ENCODE results near the gene MUC7.

MUC7 gene

DNA sequence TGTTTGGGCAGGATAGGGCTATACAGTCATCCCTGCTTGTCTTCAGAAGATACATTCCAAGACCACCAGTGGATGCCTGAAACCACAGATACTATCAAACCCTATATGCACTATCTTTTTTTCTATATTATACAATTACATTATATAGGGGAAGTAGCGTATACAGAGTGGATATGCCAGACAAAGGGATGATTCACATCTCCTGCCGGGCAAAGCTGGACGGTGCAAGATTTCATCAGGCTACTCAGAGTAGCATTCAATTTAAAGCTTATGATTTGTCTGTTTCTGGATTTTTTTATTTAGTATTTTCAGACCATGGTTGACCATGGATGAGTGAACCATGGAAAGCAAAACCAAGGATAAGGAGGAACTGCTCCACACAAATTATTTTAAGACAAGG lies 39.4 kb downstream of the MUC7 start:
- H3K4me3 ChIP-seq (ENCODE audit: low read length) = no peak overlapping the region
- TF ChIP-seq ZNF274 (IDR thresholded peaks at IDR 0.05; ENCODE audit: low read depth, low read length) = no peak

DNA sequence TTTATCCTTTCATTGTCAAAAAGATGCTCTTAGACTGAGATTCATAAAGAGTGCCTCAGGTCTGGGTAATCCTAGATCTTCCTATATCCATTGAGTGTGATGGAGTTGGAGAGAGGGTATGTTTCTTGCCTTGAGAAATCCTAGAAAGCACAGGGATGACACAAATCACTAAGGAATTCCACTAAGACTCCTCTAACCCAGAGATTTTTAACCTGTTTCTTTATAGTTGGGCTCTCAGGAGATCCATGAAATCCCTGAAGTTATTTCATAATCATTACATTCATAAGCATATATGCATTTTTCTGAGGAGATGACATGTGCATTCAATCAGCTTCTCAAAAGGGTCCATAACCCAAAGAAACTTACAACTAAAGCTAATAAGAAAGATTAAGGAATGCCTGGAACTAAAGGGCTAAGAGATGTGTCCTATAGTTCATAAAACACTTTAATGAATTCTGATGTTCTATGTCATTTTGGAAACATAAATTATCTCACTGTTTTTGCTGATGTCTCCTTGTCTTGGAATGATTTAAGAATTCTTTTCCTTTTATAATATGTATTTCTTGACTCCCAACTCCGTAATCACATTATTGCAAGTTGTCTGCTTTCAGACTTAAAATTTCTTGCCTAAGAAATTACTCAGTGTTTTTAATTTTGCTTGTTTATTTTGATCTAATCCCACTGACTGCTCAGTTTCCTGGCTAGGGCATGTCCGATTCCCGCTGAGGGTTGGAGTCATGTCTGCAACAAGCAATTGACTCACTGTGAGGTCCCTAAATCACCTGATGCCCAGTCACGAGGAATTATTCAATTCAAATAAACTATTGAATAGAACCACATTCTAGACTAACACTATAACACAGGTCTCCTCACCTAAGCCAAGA lies 43.6 kb downstream of the MUC7 start:
- no peak for TF ChIP-seq ZNF274 (IDR thresholded peaks at IDR 0.05; ENCODE audit: low read depth, low read length)
- H3K4me3 ChIP-seq (ENCODE audit: low read length) = no peak overlapping the region

- no peak within 1 kb of the TSS for H3K4me3 ChIP-seq (ENCODE audit: low read length)
- no peak for TF ChIP-seq ZNF274 (IDR thresholded peaks at IDR 0.05; ENCODE audit: low read depth, low read length)
Observed at GRCh38 chr4:70518269-70518668, 46.3 kb downstream of the MUC7 start, which contains the start of gene AMTN. Gene AMTN, plus strand, starts transcription at chr4:70518569. Its CDS starts 209 bp downstream, at chr4:70518778.

DNA sequence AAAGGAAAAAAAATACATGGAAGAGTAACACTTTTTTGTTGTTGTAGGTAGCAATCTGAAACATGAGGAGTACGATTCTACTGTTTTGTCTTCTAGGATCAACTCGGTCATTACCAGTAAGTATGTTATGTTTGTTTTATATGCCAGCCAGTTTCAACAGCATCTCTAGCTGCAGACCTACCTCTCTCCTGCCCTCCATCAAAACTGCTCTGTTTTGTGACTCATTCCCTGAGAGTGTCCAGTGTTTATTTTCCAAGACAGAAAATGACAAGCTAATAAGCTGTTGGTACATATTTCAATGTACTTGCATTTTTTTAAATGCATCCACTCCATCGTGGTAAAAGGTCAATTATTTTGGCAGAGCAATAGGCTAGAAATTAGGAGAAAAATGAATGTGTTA lies 46.7 kb downstream of the MUC7 start:
- TF ChIP-seq ZNF274 (IDR thresholded peaks at IDR 0.05; ENCODE audit: low read depth, low read length) = no peak

GRCh38 chr4:70522626-70523025 lies 50.6 kb downstream of the MUC7 start:
- H3K4me3 ChIP-seq (ENCODE audit: low read length) = no peak overlapping the region
- TF ChIP-seq ZNF274 (IDR thresholded peaks at IDR 0.05; ENCODE audit: low read depth, low read length) = no peak

More for the DNA sequence above, 46.7 kb downstream of the MUC7 start:
- no peak overlapping the region for H3K4me3 ChIP-seq (ENCODE audit: low read length)

- H3K4me3 ChIP-seq (ENCODE audit: low read length) = no peak overlapping the region
- TF ChIP-seq ZNF274 (IDR thresholded peaks at IDR 0.05; ENCODE audit: low read depth, low read length) = no peak
Observed at GRCh38 chr4:70530997-70531396, 59.0 kb downstream of the MUC7 start.

- H3K4me3 ChIP-seq (ENCODE audit: low read length) = no peak overlapping the region
Observed at GRCh38 chr4:70531981-70532380, 60.0 kb downstream of the MUC7 start.

More at GRCh38 chr4:70531981-70532380, 60.0 kb downstream of the MUC7 start:
- no peak for TF ChIP-seq ZNF274 (IDR thresholded peaks at IDR 0.05; ENCODE audit: low read depth, low read length)

All from GM08714 (cell line).